HG02798 (cell line): ENCODE data around the gene EMC8.
A peak's percentile ranks its signal among the peaks of the same experiment; 100 is the strongest.

Source experiments
- ATAC-seq: cut with Tn5 transposase; IDR thresholded peaks from one replicate; pipeline ENCODE4 v1.9.1; 2021; ENCODE audit warnings: mild to moderate bottlenecking; ENCODE audit not compliant: unreplicated experiment, poor library complexity

EMC8 gene

DNA sequence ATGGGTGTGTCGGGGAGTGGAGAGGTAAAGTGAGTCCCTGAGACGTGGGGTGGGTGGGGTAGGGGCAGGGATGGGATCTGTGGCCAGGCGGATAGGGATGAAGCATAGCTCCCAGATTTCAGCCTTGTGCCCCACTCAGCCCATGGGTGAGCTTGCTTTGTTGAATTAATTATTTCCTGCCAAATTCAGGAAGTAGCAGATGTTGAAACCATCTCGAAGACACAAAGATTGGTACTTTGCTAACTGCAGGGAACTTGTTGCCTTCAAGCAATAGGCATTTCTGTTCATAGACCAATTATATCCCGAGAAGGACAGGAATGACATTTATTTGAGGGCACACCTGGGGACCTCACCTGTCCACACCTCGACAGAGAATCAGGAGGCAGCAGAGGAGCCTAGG lies 37.5 kb downstream of the EMC8 start:
- no peak for ATAC-seq

- ATAC-seq: no peak
Observed at GRCh38 chr16:85759631-85760419, 39.5 kb downstream of the EMC8 start.

- ATAC-seq: no peak
Observed at GRCh38 chr16:85759136-85759535, 40.2 kb downstream of the EMC8 start.

DNA sequence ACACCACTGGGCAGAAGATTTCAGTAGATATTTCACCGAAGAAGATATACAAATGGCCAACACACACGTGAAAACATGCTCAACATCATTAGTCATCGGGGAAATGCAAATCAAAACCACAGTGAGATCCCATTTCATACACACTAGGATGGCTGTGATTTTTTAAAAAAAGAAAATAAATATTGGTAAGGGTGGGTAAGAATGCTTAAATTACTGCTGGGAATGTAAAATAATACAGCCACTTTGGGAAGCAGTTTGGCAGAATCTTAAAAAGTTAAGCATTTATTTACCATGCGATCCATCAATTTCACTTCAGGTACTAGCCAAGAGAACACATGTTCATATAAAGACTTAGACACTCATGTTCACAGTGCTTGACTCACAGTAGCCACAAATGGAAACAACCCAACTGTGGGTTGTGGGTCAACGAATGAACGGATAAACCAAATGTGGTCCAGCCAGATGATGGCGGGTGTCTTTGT lies 42.0 kb downstream of the EMC8 start:
- ATAC-seq: peak; percentile 22

DNA sequence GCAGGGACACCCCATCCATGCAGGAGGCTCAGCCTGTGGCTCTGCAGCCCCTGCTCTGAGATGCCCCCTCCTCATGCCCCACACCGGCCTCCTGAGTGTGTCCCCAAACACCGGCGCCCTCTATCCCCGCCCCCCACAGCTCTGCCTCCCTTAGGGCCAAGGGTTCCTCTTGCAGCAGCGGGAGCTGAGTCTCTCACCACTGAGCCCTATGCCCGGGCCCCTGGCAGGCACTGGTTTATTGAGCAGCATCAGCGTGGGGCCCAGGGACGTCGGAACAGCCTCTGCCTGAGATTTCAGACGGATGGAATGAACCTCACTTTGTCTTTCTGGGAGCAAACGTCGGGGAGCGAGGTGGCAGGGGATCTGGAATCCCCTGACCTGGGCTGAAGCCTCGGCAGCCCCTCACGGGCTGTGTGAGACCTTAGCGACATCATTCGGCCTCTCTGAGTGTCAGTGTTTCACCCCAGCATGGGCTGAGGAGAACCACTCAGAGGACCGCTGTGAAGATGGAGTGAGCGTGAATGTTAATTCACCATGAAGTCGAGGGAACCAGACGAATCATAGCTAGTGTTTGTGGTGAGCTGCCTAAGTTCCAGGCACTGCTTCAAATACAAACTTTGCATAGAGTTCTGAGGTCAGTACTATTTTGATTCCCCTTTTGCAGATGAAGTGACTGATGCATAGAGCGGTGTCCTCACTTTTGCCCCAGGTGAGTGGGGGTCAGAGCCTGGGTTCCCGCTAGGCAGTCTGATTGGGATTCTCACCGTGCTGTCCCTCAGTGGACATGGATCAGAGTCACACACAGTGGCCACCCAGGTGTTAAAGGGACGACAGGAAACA lies 43.2 kb downstream of the EMC8 start:
- peak; percentile 41 for ATAC-seq

- no peak for ATAC-seq
Observed at GRCh38 chr16:85754413-85754812, 44.9 kb downstream of the EMC8 start.

GRCh38 chr16:85753976-85754375 lies 45.4 kb downstream of the EMC8 start:
- ATAC-seq: no peak

GRCh38 chr16:85753559-85753958 lies 45.8 kb downstream of the EMC8 start:
- no peak for ATAC-seq

DNA sequence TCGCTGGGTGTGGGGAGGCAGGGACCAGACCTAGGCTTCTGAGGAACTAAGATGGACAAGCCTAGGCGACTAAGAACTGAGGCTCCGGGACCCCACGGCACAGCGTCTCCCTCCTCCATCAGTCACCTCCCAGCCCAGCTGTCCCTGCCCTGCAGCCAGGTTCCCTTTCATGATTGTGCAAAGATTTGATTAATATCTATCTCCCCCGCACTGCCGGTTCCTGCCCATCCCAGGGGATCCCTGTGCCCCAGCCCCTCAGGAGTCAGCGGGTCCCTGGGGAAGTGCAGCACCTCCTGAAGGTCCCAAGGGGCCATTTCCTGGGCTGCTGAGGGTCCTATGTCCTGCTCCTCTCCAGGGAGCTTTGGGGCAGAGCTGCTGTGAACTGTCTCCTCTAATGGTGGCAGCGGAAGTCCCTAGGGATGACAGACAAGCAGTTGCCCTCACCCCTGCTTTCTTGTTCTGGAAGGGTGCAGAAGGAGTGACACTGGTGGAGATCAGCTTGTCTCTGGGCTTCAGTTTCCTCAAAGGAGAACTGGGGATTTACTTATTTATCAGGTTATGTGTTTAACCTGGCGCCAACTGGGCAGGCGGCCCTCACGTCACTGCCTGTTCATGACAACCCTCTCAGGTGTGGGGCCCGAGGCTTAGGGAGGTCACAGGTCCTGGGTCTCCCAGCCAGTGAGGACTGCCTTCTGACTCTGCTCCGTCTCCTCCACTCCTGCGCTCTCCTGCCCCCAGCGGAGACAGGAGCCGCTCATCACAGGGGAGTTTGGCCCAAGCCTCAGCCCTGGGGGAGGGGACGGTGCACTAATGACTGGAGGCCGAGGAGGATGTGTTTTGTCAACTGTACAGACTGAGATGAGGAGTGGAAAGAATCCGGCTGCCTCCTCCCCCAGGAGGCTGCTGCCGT lies 46.6 kb downstream of the EMC8 start:
- ATAC-seq: no peak

GRCh38 chr16:85751698-85752501 lies 47.4 kb downstream of the EMC8 start:
- no peak for ATAC-seq

- peak; percentile 58 for ATAC-seq
Observed at GRCh38 chr16:85750827-85751697, 48.3 kb downstream of the EMC8 start, which contains the start of gene C16orf74. TSS of gene C16orf74 (minus strand) at chr16:85751096. CDS start at chr16:85735217, 15,879 bp downstream.

- ATAC-seq: no peak
Observed at GRCh38 chr16:85750146-85750826, 49.1 kb downstream of the EMC8 start.

DNA sequence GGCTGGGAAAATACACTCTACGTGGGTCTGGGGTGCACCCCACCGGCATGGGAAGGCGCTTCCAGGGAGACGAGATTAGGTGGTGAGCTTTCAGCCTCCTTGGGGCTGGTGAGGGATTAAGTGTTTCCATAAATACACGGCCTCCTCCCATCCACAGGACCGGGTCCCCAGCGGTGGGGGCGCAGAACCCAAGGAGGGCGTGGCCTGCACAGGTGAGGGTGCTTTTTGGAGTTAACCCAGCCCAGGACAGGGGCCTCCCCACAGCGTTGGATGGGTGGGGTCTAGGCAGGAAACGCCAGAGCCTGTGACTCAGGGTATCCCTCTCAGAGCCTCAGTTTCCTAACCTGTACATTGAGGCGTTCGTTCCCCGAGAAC lies 49.6 kb downstream of the EMC8 start:
- no peak for ATAC-seq

DNA sequence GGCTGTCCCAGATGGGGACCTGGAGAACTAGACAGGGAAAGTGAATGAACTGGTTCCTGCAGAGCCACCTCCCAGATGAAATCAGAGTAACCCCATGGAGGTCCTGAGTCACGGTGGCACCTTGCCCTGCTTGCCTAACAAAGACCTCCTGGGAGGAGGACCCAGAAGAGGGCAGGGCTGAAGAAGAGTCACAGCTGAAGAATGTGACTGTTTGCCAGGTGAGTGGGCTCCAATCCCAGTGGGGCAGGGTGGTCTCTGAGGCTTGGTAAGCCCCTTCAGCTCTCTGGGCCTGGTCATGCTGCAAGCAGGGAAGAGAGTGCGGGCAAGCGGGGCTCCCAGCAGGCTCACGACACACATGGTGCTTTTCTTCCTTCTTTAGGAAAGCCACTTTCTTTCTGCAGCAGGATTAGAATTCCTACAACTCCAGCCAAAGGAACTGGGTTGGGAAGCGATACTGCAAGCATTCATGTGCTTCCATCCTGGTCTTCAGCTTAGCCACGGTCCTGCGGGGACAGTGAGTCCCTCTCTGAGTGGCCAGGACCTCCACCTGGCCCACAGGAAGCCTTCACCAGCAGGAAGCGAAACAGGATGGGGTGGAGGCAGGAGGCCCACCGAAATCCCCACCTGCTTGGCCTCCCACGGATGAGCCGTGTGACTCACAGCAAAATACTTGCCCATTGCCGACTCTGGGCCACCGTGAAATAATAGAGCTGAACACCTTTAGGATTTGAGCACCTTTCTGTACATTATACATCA lies 52.7 kb downstream of the EMC8 start:
- ATAC-seq: peak; percentile 40

GRCh38 chr16:85738923-85739715 lies 60.2 kb downstream of the EMC8 start:
- no peak for ATAC-seq

GRCh38 chr16:85736921-85737320 lies 62.4 kb downstream of the EMC8 start:
- no peak for ATAC-seq

DNA sequence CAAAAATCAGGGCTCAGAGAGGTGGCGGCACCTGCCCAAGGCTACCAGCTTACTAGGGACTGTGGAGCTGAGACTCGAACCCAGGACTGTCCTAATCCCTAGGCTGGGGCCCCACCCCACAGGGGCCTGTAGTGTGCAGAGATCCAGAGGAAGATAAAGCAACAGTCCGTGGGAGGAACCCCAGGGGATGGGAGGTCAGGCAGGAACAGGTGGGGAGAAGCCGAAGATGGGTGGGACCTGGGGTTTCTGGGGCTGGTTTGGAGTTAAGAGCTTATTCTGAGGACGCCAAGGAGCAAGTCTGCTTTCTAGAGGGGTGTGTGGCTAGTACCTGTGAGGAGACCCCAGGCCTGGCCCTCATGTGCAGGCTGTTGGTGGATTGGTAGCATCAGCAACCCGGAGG lies 63.4 kb downstream of the EMC8 start:
- no peak for ATAC-seq
